Glutamatergic neuron (in vitro differentiated cells): Measurements from ENCODE around the gene IL17RD. TPM values are rescaled to one million over a fixed set of nuclear protein-coding genes. Genes with fewer than 3 reads are reported as not detected.

Experiments used
- DNase-seq: peaks from one replicate; pipeline ENCODE4 v3.0.0; 2022
- H3K27ac Mint-ChIP-seq: one replicate; pipeline ENCODE4 v1.8.0; 2020; ENCODE audit warnings: mild to moderate bottlenecking, mixed read lengths, inconsistent platforms; ENCODE audit not compliant: unreplicated experiment
- H3K27me3 Mint-ChIP-seq: one replicate; pipeline ENCODE4 v1.8.0; 2020; ENCODE audit warnings: mild to moderate bottlenecking, moderate library complexity, mixed read lengths, inconsistent platforms; ENCODE audit not compliant: unreplicated experiment
- H3K36me3 Mint-ChIP-seq: one replicate; pipeline ENCODE4 v1.8.0; 2020; ENCODE audit warnings: mild to moderate bottlenecking, mixed read lengths, inconsistent platforms; ENCODE audit not compliant: unreplicated experiment
- H3K4me1 Mint-ChIP-seq: one replicate; pipeline ENCODE4 v1.8.0; 2020; ENCODE audit warnings: mild to moderate bottlenecking, low read depth, mixed read lengths, inconsistent platforms; ENCODE audit not compliant: unreplicated experiment
- H3K4me3 Mint-ChIP-seq: one replicate; pipeline ENCODE4 v1.8.0; 2020; ENCODE audit warnings: mild to moderate bottlenecking, mixed read lengths, inconsistent platforms; ENCODE audit not compliant: unreplicated experiment
- H3K9me3 Mint-ChIP-seq: one replicate; pipeline ENCODE4 v1.8.0; 2020; ENCODE audit warnings: mild to moderate bottlenecking, moderate library complexity, mixed read lengths, inconsistent platforms; ENCODE audit not compliant: unreplicated experiment
- total RNA-seq: library from RNA; stranded (reverse); fragmentation: NEBNext Ultra II Directional; extraction: Animal tissue kit (Norgen Biotek cat#: 25700); gene quantifications from one replicate; pipeline ENCODE4 v1.2.1, GENCODE V29; 2021; ENCODE audit not compliant: unreplicated experiment
- TF ChIP-seq, protein P1 (sequence below): fragments of 200-600 bp; sonication (generic); IDR thresholded peaks from one replicate; pipeline ENCODE4 v1.5.0; 2021; ENCODE audit not compliant: partially characterized antibody, unreplicated experiment

IL17RD gene
- total RNA-seq, 1 donor from 2014 or later, result 31.1 TPM

DNA sequence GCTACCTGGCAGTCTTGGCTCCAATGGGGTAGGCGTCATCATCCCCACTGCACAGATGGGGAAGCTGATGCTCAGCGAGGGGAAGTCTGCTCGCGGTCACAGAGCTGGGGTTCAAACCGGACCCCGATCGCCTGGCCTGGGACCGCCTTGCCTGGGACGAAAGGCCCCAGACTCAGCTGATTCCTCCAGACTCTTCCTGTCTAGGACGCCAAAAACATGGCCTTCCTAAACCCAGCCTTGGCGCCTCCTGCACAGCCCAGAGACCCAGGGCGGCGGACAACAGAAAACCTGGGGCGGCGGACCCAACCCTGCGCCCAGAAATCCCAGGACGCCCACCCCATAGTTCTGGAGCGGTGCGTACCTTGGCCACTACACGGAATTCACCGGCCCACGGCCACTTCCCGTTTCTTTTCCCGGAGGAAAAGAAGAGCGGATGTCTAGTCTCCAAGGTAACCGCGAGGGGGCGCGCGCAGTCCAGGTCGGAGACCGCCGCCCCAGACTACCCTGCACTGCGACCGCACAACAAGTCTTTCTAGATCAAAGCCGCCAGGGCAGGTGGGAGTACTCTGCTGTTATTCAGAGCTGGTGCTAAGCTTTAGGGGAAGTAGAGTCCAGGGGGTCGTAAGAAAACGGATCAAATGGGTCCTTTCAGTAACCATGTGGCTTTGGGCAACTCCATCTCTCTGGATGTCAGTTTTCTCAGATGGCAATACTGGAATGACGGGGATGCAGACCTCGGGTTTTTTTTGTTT, 4.9 kb upstream of the IL17RD start:
- H3K4me3 Mint-ChIP-seq, result peak overlapping the region; percentile 30
- peak; percentile 90 for DNase-seq
- TF ChIP-seq, protein P1, sequence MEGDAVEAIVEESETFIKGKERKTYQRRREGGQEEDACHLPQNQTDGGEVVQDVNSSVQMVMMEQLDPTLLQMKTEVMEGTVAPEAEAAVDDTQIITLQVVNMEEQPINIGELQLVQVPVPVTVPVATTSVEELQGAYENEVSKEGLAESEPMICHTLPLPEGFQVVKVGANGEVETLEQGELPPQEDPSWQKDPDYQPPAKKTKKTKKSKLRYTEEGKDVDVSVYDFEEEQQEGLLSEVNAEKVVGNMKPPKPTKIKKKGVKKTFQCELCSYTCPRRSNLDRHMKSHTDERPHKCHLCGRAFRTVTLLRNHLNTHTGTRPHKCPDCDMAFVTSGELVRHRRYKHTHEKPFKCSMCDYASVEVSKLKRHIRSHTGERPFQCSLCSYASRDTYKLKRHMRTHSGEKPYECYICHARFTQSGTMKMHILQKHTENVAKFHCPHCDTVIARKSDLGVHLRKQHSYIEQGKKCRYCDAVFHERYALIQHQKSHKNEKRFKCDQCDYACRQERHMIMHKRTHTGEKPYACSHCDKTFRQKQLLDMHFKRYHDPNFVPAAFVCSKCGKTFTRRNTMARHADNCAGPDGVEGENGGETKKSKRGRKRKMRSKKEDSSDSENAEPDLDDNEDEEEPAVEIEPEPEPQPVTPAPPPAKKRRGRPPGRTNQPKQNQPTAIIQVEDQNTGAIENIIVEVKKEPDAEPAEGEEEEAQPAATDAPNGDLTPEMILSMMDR, result peak; percentile 90
- no peaks in the 10 kb centered on the region for H3K36me3 Mint-ChIP-seq
- peaks cover 2% of the 10 kb centered on the region for H3K4me1 Mint-ChIP-seq
- peaks cover 2% of the 10 kb centered on the region for H3K9me3 Mint-ChIP-seq
- H3K27ac Mint-ChIP-seq, result no peak overlapping the region
- peaks cover 8% of the 10 kb centered on the region for H3K27me3 Mint-ChIP-seq

DNA sequence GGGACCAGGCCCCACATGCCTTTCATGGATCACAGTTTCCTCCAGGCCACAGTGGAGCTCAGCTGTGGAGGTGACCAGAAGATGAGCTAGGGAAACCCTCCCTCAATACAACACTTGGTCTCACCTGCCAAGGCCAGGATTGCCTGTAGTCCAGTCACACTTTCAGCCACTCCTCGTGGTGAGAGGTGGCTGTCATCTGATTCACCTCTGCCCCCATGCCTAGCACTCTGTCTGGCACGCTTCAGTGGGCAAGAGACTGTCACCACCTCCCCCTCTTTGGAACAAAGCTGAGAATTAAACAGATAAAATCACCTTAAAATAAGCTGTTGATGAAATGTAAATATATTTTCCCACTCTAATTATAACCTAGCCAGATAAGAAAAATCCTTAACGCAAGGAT, 4.0 kb upstream of the IL17RD start:
- Mint-ChIP-seq H3K9me3 (peaks cover 5% of the 10 kb centered on the region), H3K4me1 (peaks cover 2% of the 10 kb centered on the region), H3K36me3 (no peaks in the 10 kb centered on the region), H3K27me3 (peaks cover 10% of the 10 kb centered on the region), H3K4me3 (peak overlapping the region; percentile 60), H3K27ac (no peak overlapping the region)
- no peak for DNase-seq
- TF ChIP-seq, protein P1, result no peak

GRCh38 chr3:57168151-57168550, 3.0 kb upstream of the IL17RD start:
- H3K4me3 Mint-ChIP-seq, result no peak overlapping the region
- H3K36me3 Mint-ChIP-seq, result no peaks in the 10 kb centered on the region
- peaks cover 6% of the 10 kb centered on the region for H3K9me3 Mint-ChIP-seq
- H3K27ac Mint-ChIP-seq, result no peak overlapping the region
- TF ChIP-seq, protein P1, result no peak
- H3K27me3 Mint-ChIP-seq, result peaks cover 11% of the 10 kb centered on the region
- peaks cover 2% of the 10 kb centered on the region for H3K4me1 Mint-ChIP-seq
- DNase-seq, result no peak

GRCh38 chr3:57166660-57167059, 1.5 kb upstream of the IL17RD start:
- TF ChIP-seq, protein P1, result no peak
- Mint-ChIP-seq H3K36me3 (peaks cover 3% of the 10 kb centered on the region), H3K4me3 (no peak overlapping the region), H3K27me3 (peaks cover 16% of the 10 kb centered on the region), H3K9me3 (peaks cover 6% of the 10 kb centered on the region), H3K27ac (no peak overlapping the region), H3K4me1 (peaks cover 5% of the 10 kb centered on the region)
- no peak for DNase-seq

- no peak for DNase-seq
- Mint-ChIP-seq H3K36me3 (peaks cover 3% of the 10 kb centered on the region), H3K27me3 (peaks cover 18% of the 10 kb centered on the region), H3K27ac (peak overlapping the region; percentile 62), H3K9me3 (peaks cover 6% of the 10 kb centered on the region), H3K4me3 (peak overlapping the region; percentile 78), H3K4me1 (peaks cover 12% of the 10 kb centered on the region)
- TF ChIP-seq, protein P1, result no peak
Measured at GRCh38 chr3:57165641-57166040, 488 bp upstream of the IL17RD start.
